Measurements from ENCODE around the gene NOL9.

The NOL9 gene

DNA sequence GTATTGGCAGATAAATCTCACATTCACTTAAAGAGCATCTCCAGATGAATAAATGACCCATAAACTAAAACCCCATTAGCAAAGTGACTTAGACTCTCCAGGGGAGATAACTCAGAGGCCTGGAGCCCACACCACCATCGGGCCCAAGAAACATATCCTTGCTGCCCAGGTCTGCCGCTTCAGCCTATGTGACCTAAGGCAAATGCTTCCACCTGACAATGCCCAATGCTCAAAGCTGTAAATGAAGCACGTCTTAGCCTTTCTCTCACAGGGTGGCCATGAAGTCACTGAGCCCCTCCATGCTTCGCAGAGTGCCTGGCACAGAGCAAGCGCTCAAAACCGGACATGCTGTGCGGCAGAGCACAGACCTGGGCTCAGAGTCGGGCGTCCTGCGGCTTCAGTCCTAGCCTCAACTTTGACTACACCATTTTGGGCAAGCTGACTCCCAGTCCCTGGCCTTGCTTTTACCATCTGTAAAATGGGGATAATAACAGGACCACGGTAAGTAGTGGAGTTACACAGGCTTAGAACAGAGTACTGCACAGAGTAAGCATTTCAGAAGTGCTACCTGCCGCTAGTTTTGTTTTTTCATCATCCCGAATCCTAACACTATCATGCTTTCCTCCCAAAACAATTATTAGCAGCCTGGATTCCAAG, 23.7 kb downstream of the NOL9 start:
- no peak overlapping the region for H3K4me3 ChIP-seq (ENCODE audit: low read length)
- TF ChIP-seq, protein P1, sequence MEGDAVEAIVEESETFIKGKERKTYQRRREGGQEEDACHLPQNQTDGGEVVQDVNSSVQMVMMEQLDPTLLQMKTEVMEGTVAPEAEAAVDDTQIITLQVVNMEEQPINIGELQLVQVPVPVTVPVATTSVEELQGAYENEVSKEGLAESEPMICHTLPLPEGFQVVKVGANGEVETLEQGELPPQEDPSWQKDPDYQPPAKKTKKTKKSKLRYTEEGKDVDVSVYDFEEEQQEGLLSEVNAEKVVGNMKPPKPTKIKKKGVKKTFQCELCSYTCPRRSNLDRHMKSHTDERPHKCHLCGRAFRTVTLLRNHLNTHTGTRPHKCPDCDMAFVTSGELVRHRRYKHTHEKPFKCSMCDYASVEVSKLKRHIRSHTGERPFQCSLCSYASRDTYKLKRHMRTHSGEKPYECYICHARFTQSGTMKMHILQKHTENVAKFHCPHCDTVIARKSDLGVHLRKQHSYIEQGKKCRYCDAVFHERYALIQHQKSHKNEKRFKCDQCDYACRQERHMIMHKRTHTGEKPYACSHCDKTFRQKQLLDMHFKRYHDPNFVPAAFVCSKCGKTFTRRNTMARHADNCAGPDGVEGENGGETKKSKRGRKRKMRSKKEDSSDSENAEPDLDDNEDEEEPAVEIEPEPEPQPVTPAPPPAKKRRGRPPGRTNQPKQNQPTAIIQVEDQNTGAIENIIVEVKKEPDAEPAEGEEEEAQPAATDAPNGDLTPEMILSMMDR (conservative IDR thresholded peaks at IDR 0.05; ENCODE audit: low read length), result no peak
- no peak for DNase-seq (ENCODE audit: low read depth)

GRCh38 chr1:6528492-6528891, 25.8 kb downstream of the NOL9 start:
- no peak overlapping the region for H3K4me3 ChIP-seq (ENCODE audit: low read length)
- TF ChIP-seq, protein P1 (conservative IDR thresholded peaks at IDR 0.05; ENCODE audit: low read length), result no peak
- DNase-seq (ENCODE audit: low read depth), result no peak

DNA sequence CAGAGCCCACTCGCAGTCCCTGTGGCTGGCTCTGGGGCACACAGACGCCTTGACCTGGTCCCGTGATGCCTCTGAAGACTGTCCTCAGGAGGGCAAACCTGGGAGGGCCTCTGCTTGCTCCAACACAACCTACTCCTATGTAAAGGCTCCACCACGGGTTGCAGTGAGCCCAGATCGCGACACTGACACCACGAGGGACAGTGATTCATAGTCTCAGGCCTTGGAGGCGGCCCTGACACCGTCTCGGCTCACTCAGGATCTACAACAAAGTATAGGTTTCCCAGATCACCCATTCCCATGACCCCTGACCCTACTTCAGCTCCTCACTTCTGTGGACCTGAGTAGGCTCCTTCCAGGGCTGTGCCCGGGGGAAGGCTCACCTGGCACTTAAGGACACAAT, 28.0 kb downstream of the NOL9 start:
- DNase-seq (ENCODE audit: low read depth), result no peak
- H3K4me3 ChIP-seq (ENCODE audit: low read length), result no peak overlapping the region
- TF ChIP-seq, protein P1 (conservative IDR thresholded peaks at IDR 0.05; ENCODE audit: low read length), result no peak

GRCh38 chr1:6523566-6523965, 30.7 kb downstream of the NOL9 start:
- TF ChIP-seq, protein P1 (conservative IDR thresholded peaks at IDR 0.05; ENCODE audit: low read length), result peak; percentile 62
- DNase-seq (ENCODE audit: low read depth), result peak; percentile 45
- no peak overlapping the region for H3K4me3 ChIP-seq (ENCODE audit: low read length)

- TF ChIP-seq, protein P1 (conservative IDR thresholded peaks at IDR 0.05; ENCODE audit: low read length), result no peak
- no peak overlapping the region for H3K4me3 ChIP-seq (ENCODE audit: low read length)
- no peak for DNase-seq (ENCODE audit: low read depth)
Observed at GRCh38 chr1:6521536-6521935, 32.8 kb downstream of the NOL9 start.

DNA sequence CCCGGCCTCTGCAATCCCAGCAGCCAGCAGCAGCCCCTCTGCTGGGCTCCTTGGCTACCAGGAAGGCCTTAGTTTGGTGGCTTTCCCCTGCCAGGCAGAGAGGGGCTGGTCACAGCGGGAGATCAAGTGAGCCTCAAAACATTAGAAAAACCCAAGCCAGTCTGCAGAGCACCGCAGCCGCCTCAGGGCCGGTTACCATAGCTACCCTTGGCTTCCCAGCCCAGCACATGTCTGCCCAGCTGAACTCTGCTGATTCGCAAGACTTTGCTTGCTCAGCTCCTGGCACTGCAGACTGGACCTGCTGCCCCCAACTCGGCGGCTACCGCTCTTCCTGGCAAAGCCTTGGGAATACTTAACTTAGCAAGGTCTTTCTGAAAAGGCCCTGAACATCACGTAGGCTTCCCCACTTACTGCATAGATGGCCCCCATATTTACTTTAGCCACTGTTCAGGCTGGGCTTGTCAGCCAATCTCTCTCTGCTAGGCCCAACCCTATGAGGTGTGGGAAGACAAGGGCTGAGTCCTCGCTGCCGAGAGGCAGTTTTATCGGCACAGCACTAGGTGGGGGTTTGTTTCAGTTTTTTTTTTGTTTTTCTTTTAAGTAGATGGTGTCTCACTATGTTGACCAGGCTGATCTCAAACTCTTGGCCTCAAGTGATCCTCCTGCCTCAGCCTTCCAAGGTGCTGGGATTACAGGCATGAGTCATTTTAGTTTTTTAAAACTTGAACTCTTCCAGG, 34.2 kb downstream of the NOL9 start:
- DNase-seq (ENCODE audit: low read depth), result peak; percentile 83

More for the DNA sequence above, 34.2 kb downstream of the NOL9 start:
- TF ChIP-seq, protein P1 (conservative IDR thresholded peaks at IDR 0.05; ENCODE audit: low read length), result no peak
- H3K4me3 ChIP-seq (ENCODE audit: low read length), result no peak overlapping the region
